HEK293 (cell line): ENCODE measurements around the gene PATE1.

Source experiments
- KLF9 ChIP-seq: fragments of 450-650 bp; formaldehyde crosslinking; IDR thresholded peaks from 2 replicates; pipeline ENCODE4 v1.5.1; 2016; ENCODE audit warnings: missing biosample characterization, missing genetic modification characterization, low read depth
- RBAK ChIP-seq: fragments of 450-650 bp; formaldehyde crosslinking; IDR thresholded peaks from 2 replicates; pipeline ENCODE4 v1.5.1; 2016; ENCODE audit warnings: missing biosample characterization, missing genetic modification characterization
- SETDB1 ChIP-seq: IDR thresholded peaks from one replicate; pipeline ENCODE4 v1.6.1; 2017; ENCODE audit warnings: mild to moderate bottlenecking, low read length, moderate library complexity, mixed read lengths; ENCODE audit not compliant: insufficient read length
- ZEB2 ChIP-seq: fragments of 450-650 bp; formaldehyde crosslinking; IDR thresholded peaks from 2 replicates; pipeline ENCODE4 v1.5.1; 2016; ENCODE audit warnings: missing biosample characterization, missing genetic modification characterization
- ZFP37 ChIP-seq: fragments of 450-650 bp; formaldehyde crosslinking; IDR thresholded peaks from 2 replicates; pipeline ENCODE4 v1.5.1; 2016; ENCODE audit warnings: missing biosample characterization, missing genetic modification characterization
- ZNF24 ChIP-seq: fragments of 450-650 bp; formaldehyde crosslinking; IDR thresholded peaks from 2 replicates; pipeline ENCODE4 v1.5.1; 2016; ENCODE audit warnings: missing biosample characterization, missing genetic modification characterization
- ZNF274 ChIP-seq, 2 experiments: fragments of 200-500 bp in 1 of 2; fragments of 450-650 bp in 1 of 2; sonication (Bioruptor generic) in 1 of 2; formaldehyde crosslinking in 1 of 2; IDR thresholded peaks; 2 replicates each; pipeline versions ENCODE4 v1.5.1 to v1.6.1; 2014 to 2016; ENCODE audit warnings: borderline replicate concordance in 1 of 2, inconsistent platforms in 1 of 2, low read length in 1 of 2, missing biosample characterization in 1 of 2, missing genetic modification characterization in 1 of 2
- ZNF311 ChIP-seq: fragments of 450-650 bp; formaldehyde crosslinking; IDR thresholded peaks from 2 replicates; pipeline ENCODE4 v1.5.1; 2017; ENCODE audit warnings: missing biosample characterization, missing genetic modification characterization, borderline replicate concordance
- ZNF664 ChIP-seq: fragments of 450-650 bp; formaldehyde crosslinking; IDR thresholded peaks from 2 replicates; pipeline ENCODE4 v1.5.1; 2016; ENCODE audit warnings: missing biosample characterization, missing genetic modification characterization
- ZNF785 ChIP-seq: fragments of 450-650 bp; formaldehyde crosslinking; IDR thresholded peaks from 2 replicates; pipeline ENCODE4 v1.5.1; 2016; ENCODE audit warnings: missing biosample characterization, missing genetic modification characterization
- TF ChIP-seq, protein P1 (sequence below): fragments of 450-650 bp; formaldehyde crosslinking; IDR thresholded peaks from 2 replicates; pipeline ENCODE4 v1.5.1; 2016; ENCODE audit warnings: missing biosample characterization, missing genetic modification characterization
- TF ChIP-seq, protein P2 (sequence below): fragments of 450-650 bp; formaldehyde crosslinking; IDR thresholded peaks from 2 replicates; pipeline ENCODE4 v1.5.1; 2016; ENCODE audit warnings: missing biosample characterization, missing genetic modification characterization
- TF ChIP-seq, protein P3 (sequence below): sonication (generic); formaldehyde crosslinking; IDR thresholded peaks from 2 replicates; pipeline ENCODE4 v1.8.1; 2022; ENCODE audit warnings: mild to moderate bottlenecking, moderate library complexity, missing genetic modification reagents
- TF ChIP-seq, protein P4 (sequence below): fragments of 450-650 bp; formaldehyde crosslinking; IDR thresholded peaks from 2 replicates; pipeline ENCODE4 v1.5.1; 2016; ENCODE audit warnings: missing biosample characterization, missing genetic modification characterization

DNA sequence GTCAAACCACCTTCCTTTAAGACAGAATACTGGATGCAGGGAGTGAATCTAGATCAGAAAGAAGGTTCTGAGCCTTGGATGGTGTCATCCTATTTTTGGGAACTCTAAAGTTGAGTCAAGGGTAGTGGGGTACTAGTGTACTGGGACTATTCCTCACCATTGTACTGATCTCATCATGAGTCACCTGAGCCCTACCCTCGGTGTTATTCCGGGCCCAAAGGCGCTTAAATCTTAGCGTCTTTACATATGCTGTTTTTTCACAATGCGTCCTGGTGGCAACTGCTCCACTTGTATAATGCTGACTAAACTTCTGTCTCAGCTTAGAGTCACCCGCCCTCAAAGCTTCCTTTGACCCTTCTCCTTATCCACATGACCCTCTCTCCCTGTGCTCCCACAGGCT is 25.3 kb upstream of the PATE1 start:
- TF ChIP-seq, protein P1, sequence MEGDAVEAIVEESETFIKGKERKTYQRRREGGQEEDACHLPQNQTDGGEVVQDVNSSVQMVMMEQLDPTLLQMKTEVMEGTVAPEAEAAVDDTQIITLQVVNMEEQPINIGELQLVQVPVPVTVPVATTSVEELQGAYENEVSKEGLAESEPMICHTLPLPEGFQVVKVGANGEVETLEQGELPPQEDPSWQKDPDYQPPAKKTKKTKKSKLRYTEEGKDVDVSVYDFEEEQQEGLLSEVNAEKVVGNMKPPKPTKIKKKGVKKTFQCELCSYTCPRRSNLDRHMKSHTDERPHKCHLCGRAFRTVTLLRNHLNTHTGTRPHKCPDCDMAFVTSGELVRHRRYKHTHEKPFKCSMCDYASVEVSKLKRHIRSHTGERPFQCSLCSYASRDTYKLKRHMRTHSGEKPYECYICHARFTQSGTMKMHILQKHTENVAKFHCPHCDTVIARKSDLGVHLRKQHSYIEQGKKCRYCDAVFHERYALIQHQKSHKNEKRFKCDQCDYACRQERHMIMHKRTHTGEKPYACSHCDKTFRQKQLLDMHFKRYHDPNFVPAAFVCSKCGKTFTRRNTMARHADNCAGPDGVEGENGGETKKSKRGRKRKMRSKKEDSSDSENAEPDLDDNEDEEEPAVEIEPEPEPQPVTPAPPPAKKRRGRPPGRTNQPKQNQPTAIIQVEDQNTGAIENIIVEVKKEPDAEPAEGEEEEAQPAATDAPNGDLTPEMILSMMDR (tag by site-specific recombination): no peak
- TF ChIP-seq ZEB2 (tag by site-specific recombination): no peak
- TF ChIP-seq ZNF311 (tag by site-specific recombination): no peak
- TF ChIP-seq, protein P2, sequence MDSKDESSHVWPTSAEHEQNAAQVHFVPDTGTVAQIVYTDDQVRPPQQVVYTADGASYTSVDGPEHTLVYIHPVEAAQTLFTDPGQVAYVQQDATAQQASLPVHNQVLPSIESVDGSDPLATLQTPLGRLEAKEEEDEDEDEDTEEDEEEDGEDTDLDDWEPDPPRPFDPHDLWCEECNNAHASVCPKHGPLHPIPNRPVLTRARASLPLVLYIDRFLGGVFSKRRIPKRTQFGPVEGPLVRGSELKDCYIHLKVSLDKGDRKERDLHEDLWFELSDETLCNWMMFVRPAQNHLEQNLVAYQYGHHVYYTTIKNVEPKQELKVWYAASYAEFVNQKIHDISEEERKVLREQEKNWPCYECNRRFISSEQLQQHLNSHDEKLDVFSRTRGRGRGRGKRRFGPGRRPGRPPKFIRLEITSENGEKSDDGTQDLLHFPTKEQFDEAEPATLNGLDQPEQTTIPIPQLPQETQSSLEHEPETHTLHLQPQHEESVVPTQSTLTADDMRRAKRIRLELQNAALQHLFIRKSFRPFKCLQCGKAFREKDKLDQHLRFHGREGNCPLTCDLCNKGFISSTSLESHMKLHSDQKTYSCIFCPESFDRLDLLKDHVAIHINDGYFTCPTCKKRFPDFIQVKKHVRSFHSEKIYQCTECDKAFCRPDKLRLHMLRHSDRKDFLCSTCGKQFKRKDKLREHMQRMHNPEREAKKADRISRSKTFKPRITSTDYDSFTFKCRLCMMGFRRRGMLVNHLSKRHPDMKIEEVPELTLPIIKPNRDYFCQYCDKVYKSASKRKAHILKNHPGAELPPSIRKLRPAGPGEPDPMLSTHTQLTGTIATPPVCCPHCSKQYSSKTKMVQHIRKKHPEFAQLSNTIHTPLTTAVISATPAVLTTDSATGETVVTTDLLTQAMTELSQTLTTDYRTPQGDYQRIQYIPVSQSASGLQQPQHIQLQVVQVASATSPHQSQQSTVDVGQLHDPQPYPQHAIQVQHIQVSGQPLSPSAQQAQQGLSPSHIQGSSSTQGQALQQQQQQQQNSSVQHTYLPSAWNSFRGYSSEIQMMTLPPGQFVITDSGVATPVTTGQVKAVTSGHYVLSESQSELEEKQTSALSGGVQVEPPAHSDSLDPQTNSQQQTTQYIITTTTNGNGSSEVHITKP: no peak
- TF ChIP-seq, protein P3, sequence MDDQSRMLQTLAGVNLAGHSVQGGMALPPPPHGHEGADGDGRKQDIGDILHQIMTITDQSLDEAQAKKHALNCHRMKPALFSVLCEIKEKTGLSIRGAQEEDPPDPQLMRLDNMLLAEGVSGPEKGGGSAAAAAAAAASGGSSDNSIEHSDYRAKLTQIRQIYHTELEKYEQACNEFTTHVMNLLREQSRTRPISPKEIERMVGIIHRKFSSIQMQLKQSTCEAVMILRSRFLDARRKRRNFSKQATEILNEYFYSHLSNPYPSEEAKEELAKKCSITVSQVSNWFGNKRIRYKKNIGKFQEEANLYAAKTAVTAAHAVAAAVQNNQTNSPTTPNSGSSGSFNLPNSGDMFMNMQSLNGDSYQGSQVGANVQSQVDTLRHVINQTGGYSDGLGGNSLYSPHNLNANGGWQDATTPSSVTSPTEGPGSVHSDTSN (CRISPR knock-in tag): no peak
- TF ChIP-seq KLF9 (tag by site-specific recombination): no peak
- no peak for TF ChIP-seq ZFP37 (tag by site-specific recombination)
- TF ChIP-seq ZNF664: no peak
- TF ChIP-seq ZNF785: no peak
- TF ChIP-seq SETDB1: no peak
- TF ChIP-seq, protein P4, sequence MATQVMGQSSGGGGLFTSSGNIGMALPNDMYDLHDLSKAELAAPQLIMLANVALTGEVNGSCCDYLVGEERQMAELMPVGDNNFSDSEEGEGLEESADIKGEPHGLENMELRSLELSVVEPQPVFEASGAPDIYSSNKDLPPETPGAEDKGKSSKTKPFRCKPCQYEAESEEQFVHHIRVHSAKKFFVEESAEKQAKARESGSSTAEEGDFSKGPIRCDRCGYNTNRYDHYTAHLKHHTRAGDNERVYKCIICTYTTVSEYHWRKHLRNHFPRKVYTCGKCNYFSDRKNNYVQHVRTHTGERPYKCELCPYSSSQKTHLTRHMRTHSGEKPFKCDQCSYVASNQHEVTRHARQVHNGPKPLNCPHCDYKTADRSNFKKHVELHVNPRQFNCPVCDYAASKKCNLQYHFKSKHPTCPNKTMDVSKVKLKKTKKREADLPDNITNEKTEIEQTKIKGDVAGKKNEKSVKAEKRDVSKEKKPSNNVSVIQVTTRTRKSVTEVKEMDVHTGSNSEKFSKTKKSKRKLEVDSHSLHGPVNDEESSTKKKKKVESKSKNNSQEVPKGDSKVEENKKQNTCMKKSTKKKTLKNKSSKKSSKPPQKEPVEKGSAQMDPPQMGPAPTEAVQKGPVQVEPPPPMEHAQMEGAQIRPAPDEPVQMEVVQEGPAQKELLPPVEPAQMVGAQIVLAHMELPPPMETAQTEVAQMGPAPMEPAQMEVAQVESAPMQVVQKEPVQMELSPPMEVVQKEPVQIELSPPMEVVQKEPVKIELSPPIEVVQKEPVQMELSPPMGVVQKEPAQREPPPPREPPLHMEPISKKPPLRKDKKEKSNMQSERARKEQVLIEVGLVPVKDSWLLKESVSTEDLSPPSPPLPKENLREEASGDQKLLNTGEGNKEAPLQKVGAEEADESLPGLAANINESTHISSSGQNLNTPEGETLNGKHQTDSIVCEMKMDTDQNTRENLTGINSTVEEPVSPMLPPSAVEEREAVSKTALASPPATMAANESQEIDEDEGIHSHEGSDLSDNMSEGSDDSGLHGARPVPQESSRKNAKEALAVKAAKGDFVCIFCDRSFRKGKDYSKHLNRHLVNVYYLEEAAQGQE (tag by site-specific recombination): no peak
- TF ChIP-seq ZNF274 (IDR thresholded peaks at IDR 0.05; ENCODE audit: low read length): no peak
- no peak for TF ChIP-seq ZNF274 (tag by site-specific recombination; IDR thresholded peaks at IDR 0.05; ENCODE audit: borderline replicate concordance)
- no peak for TF ChIP-seq ZNF24 (tag by site-specific recombination)
- no peak for TF ChIP-seq RBAK (tag by site-specific recombination)
